Gastrocnemius medialis (tissue), 4 donors: ENCODE data around the gene LMTK2.

ENCODE experiments used
- POLR2A ChIP-seq, 2 donors: fragments of 450-650 bp; IDR thresholded peaks; one replicate each; pipeline ENCODE4 v1.6.1; 2017; ENCODE audit warnings: antibody characterized with exemption in 2 of 2, mild to moderate bottlenecking in 2 of 2, moderate library complexity in 2 of 2
- TF ChIP-seq, protein P1 (sequence below), 5 experiments: fragments of 450-650 bp in 3 of 5; fragments of 200-600 bp in 2 of 5; sonication (generic) in 2 of 5; IDR thresholded peaks in 4 of 5; conservative IDR thresholded peaks in 1 of 5; 1 replicate in 4 of 5; 2 replicates in 1 of 5; pipeline ENCODE4 v1.5.1; 2016 to 2019; ENCODE audit warnings: antibody characterized with exemption in 5 of 5, mild to moderate bottlenecking in 3 of 5, moderate library complexity in 3 of 5

DNA sequence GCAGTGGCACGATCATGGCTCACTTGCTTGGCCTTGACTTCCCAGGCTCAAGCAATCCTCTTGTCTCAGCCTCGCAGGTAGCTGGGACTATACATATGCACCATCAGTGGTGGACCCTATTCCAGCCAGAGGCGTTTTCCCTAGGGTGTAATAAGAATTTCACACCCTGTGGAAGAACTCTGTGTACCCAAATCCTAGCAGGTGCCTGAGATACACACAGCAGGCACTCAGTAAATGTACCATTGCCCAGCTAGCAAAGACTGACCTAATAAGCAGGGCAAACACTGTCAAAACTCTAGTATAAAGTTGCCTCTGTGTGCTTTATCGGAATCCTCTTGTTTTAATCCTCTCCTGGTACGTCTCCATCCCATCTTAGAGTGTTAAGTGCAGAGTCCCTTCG lies 70.9 kb downstream of the LMTK2 start:
- TF ChIP-seq, protein P1, sequence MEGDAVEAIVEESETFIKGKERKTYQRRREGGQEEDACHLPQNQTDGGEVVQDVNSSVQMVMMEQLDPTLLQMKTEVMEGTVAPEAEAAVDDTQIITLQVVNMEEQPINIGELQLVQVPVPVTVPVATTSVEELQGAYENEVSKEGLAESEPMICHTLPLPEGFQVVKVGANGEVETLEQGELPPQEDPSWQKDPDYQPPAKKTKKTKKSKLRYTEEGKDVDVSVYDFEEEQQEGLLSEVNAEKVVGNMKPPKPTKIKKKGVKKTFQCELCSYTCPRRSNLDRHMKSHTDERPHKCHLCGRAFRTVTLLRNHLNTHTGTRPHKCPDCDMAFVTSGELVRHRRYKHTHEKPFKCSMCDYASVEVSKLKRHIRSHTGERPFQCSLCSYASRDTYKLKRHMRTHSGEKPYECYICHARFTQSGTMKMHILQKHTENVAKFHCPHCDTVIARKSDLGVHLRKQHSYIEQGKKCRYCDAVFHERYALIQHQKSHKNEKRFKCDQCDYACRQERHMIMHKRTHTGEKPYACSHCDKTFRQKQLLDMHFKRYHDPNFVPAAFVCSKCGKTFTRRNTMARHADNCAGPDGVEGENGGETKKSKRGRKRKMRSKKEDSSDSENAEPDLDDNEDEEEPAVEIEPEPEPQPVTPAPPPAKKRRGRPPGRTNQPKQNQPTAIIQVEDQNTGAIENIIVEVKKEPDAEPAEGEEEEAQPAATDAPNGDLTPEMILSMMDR (IDR thresholded peaks at IDR 0.05 in 4 of 5, conservative IDR thresholded peaks at IDR 0.05 in 1 of 5): no peak
- peak; percentile 4 to 23 for TF ChIP-seq POLR2A (IDR thresholded peaks at IDR 0.05)
